Measurements from ENCODE around the gene WRAP73. TPM values are rescaled to one million over a fixed set of nuclear protein-coding genes. Genes with fewer than 3 reads are reported as not detected.

WRAP73 gene
- total and polyA plus RNA-seq, 12 donors: 7.5 to 16.5 (median 10.3) TPM

- no peak for DNase-seq
- WGBS, 2 donors: 82 to 83% methylated on average over 16 of the region's 16 CpGs
These were observed 12.3 kb upstream of the WRAP73 start for GRCh38 chr1:3662080-3662671.

GRCh38 chr1:3661631-3662030 is 11.7 kb upstream of the WRAP73 start:
- TF ChIP-seq CTCF (IDR thresholded peaks at IDR 0.05): no peak
- Histone ChIP-seq H3K27me3 (peaks cover 0 to 12% (median 4%) of the 10 kb centered on the region in 7 donors), H3K27ac (no peak overlapping the region), H3K9me3 (no peaks in the 10 kb centered on the region), H3K36me3 (no peaks in the 10 kb centered on the region), H3K4me3 (no peak overlapping the region), H3K4me1 (no peaks in the 10 kb centered on the region)
- intact Hi-C loops (cut with DNase I): no loop called here
- DNase-seq: no peak
- ATAC-seq: no peak
- 96 to 97% methylated on average over 4 of the region's 4 CpGs for WGBS, 2 donors

More at GRCh38 chr1:3662080-3662671, 12.3 kb upstream of the WRAP73 start:
- no peak for TF ChIP-seq CTCF (IDR thresholded peaks at IDR 0.05)
- ATAC-seq: no peak
- H3K9me3 ChIP-seq: no peaks in the 10 kb centered on the region
- peaks cover 0 to 7% (median 4%) of the 10 kb centered on the region in 7 donors for H3K27me3 ChIP-seq
- intact Hi-C loops (cut with DNase I): no loop called here
- no peaks in the 10 kb centered on the region for H3K4me1 ChIP-seq
- H3K4me3 ChIP-seq: no peak overlapping the region
- no peak overlapping the region for H3K27ac ChIP-seq
- no peaks in the 10 kb centered on the region for H3K36me3 ChIP-seq

- DNase-seq (no peak), ATAC-seq (no peak)
- no peaks in the 10 kb centered on the region for H3K4me1 ChIP-seq
- intact Hi-C loops (cut with DNase I): no loop called here
- peaks cover 0 to 18% (median 4%) of the 10 kb centered on the region in 7 donors for H3K27me3 ChIP-seq
- H3K27ac ChIP-seq: no peak overlapping the region
- H3K36me3 ChIP-seq: no peaks in the 10 kb centered on the region
- no peaks in the 10 kb centered on the region for H3K9me3 ChIP-seq
- H3K4me3 ChIP-seq: no peak overlapping the region
- TF ChIP-seq CTCF (IDR thresholded peaks at IDR 0.05): no peak
- WGBS, 2 donors: 72 to 82% methylated on average over 2 of the region's 2 CpGs
These were observed 10.8 kb upstream of the WRAP73 start for GRCh38 chr1:3660704-3661103.

- Histone ChIP-seq H3K27ac (no peak overlapping the region), H3K4me1 (peaks cover 0 to 12% (median 0%) of the 10 kb centered on the region in 9 donors), H3K9me3 (no peaks in the 10 kb centered on the region), H3K4me3 (no peak overlapping the region), H3K36me3 (no peaks in the 10 kb centered on the region), H3K27me3 (peaks cover 0 to 34% (median 10%) of the 10 kb centered on the region in 7 donors)
- 83 to 91% methylated on average over 15 of the region's 15 CpGs for WGBS, 2 donors
- no peak for ATAC-seq
- no peak for TF ChIP-seq CTCF (IDR thresholded peaks at IDR 0.05)
- no peak for DNase-seq
- intact Hi-C loops (cut with DNase I): no loop called here
These were observed 9.2 kb upstream of the WRAP73 start for GRCh38 chr1:3659093-3659492.
